ENCODE results near the gene FRMD4A. TPM values are rescaled to one million over a fixed set of nuclear protein-coding genes. Genes with fewer than 3 reads are reported as not detected.

FRMD4A gene
- total RNA-seq, 1 donor from 2014 or later = 42.3 TPM

DNA sequence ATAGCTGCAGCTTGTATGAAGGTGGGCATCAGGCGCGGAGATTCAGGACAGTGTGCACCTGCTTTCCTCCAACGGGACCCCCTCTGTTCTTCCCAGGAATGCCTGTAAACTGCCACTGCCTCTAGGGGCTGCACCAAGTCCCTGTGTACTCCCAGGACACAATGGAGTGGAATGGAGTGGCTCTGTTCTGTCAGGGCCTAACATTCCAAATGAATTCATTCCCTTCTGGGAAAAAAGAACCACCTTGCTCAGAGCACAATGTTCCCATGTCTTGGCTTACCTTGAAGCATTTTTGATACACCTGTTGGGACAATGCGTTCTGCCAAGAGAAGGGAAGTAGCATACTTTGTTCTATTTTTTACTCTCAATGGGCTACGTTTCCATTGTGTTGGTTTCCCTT lies 339.4 kb downstream of the FRMD4A start:
- ATAC-seq (peak; percentile 10), DNase-seq (ENCODE audit: missing footprints) (no peak)
- intact Hi-C loops (cut with DNase I) = loop anchor here (5.0 to 10.0 kb wide), 3 partner anchors 103 to 204 kb away; no protein-coding TSS in a partner anchor

DNA sequence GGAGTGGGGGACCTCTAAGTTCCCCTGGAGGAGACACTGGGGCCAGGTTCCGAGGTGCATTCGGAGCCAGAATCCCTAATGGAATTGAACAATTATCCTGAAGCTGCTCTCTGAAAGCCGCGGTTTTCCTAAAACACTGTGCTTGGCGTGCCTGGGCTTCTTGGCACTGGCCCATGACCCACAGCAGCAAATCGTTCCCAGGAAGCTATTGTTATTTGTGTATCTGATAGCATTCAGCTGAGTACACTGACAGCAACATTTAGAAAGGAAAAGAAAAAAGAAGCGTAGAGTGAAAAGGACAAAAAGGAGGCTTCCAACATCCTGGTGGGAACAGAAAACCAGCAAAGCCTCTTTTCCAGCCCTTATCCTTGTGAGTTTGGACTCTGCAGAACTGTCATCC lies 339.8 kb downstream of the FRMD4A start:
- peak; percentile 20 for ATAC-seq
- DNase-seq (ENCODE audit: missing footprints) = peak; percentile 78
- intact Hi-C loops (cut with DNase I) = loop anchor here (5.0 to 10.0 kb wide), 3 partner anchors 104 to 204 kb away; no protein-coding TSS in a partner anchor

DNA sequence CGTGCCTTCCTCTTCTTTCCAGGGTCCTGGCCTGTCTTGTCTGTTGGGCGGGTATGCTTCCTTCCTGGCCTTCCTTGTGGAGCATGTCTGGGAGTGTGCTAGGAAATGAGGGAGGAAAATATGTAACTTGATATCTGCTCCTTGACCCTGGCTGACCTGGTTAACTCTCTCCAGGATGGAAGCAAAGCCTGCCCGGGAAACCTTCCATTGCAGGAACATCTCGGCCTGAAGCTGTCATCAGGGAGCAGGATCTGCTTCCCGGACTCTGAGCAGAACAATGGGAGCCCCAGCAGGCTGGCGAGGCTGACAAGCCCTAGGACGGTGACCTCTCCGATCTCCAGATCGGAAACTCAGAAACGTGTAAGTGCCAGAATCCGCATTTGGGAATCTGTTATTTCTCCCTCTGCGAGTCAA lies 340.3 kb downstream of the FRMD4A start:
- ATAC-seq = peak; percentile 79
- DNase-seq (ENCODE audit: missing footprints) = no peak
- intact Hi-C loops (cut with DNase I) = loop anchor here (5.0 to 10.0 kb wide), 3 partner anchors 104 to 203 kb away; no protein-coding TSS in a partner anchor

DNA sequence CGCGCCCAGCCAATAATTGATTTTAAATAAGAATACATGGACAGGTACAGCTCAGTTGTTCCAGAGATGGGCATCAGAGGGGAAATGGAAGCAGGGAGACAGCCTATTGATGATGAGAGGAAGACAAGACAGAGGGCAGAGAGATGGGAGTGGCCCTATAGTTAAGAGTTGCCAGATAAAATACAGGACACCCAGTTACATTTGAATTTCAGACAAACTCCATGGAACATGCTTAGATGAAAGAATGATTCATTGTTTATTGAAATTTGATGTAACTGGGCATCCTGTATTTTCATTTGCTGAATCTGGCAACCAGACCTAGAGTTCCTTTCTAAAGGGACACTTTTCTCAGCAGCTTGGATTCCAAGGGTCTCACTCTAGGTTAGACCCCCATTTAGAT lies 341.1 kb downstream of the FRMD4A start:
- intact Hi-C loops (cut with DNase I) = loop anchor here (5.0 to 10.0 kb wide), 3 partner anchors 105 to 202 kb away; no protein-coding TSS in a partner anchor

DNA sequence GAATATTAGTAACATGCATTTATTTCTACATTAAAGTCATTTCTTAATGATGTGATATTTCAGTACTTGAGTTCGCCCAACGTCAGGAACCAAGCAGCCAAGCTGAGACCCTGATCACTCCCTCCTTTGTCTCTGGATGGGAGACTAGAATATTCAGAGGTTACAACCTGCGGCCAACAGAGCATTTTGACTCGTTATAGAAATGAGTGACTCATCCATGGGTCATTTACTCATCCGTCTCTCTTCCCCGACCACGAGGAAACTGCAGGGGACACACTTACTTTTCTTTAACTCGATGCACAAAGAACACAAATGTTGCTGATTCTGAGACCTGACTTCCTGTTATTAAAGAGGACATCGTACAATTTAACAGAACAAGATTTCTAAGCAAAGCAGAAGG lies 343.3 kb downstream of the FRMD4A start:
- intact Hi-C loops (cut with DNase I) = no loop called here
- ATAC-seq (no peak), DNase-seq (ENCODE audit: missing footprints) (no peak)

More for the DNA sequence above, 341.1 kb downstream of the FRMD4A start:
- DNase-seq (ENCODE audit: missing footprints) (no peak), ATAC-seq (no peak)

DNA sequence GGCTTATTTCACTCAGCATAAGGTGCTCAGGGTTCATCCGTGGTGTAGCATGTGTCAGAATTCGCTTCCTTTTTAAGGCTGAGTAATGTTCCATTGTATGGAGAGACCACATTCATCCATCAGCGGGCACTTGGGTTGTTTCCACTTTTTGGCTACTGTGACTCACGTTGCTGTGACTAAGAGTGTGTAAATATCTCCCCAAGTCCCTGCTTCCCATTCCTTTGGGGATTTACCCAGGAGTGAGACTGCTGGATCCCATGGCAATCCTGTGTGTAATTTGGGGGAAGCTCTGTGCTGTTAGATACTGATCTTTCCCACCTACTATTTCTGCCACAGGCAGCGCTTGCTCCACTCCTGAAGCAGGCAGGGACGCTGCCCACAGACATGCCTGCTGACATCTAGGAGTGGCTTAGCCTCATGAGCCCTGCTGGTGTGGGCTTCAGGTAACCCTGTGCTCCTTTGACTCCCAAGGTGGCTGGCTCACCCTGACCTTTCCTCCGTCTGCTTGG lies 346.0 kb downstream of the FRMD4A start:
- DNase-seq (ENCODE audit: missing footprints) = no peak
- ATAC-seq = no peak

DNA sequence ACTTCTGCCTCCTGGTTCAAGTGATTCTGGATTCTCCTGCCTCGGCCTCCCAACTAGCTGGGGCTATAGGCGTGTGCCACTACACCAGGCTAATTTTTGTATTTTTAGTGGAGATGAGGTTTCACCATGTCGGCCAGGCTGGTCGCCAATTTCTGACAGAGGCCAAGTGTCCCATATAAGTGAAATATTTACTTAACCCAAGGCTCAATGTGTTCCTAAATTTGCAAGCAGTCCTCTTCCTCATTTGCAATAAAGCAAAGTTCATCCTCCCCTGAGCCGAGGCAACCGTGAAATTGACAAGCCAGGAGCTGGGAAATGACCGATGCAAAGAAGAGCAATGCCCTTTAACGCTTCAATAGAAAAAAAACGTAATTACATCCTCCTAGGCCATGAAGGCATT lies 347.7 kb downstream of the FRMD4A start:
- no peak for DNase-seq (ENCODE audit: missing footprints)
- ATAC-seq = no peak
- intact Hi-C loops (cut with DNase I) = no loop called here

More for the DNA sequence above, 346.0 kb downstream of the FRMD4A start:
- intact Hi-C loops (cut with DNase I) = no loop called here

DNA sequence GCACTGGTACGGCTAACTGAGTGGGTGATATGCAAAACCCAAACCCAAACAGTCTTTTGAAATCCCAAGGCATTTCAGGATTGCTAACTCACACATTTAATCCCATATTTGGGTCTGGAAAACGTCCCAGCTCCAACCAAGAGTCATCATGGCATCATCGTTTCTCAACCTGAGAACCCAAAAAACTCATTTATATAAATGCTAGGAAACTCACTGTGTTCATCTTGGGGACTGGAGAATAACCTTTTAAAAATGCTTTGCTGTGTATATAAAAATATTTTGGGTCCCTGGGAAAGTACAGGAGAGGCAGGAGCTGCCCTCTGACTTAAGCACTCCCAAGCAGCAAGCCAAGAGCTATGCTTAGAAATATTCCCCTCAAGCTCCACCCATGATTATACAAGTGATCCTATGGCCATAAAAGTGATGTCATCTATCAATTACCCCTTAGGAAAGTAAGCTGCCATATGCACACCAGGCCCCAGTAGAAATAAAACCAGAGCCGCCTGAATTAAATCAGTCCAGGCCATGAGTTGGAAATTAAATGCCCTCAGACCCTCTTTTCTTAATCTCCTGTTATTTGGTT lies 352.1 kb downstream of the FRMD4A start:
- intact Hi-C loops (cut with DNase I) = no loop called here
- DNase-seq (ENCODE audit: missing footprints) = no peak
- no peak for ATAC-seq

DNA sequence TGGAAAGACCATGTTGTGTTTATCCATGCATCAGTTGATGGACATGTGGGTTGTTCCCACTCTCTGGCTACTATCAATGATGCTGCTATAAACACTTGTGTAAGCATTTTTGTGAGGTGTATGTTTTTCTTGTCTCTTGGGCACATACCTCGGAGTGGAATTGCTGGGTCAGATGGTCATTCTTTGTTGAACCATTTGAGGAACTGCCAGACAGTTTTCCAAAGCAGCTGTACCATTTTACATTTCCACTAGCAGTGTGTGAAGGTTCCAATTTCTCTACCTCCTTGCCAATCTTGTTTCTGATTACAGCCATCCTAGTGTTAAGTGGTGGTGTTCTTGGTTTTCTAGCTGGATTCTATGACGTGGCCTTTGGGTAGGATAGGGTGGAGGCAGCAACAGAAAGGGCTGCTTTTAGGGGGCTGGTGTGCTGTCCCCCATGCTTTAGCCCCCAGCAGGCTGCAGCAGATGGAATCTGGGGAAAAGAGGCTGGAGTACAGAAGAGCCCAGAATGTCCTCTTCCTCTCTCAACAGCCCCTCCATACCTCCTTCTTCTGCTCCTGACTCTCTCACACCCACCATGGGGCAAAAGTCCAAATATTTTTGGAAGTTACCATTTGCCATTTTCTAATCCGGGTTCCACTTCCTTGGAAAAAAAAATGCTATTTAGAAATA lies 352.7 kb downstream of the FRMD4A start:
- ATAC-seq (no peak), DNase-seq (ENCODE audit: missing footprints) (no peak)
- intact Hi-C loops (cut with DNase I) = no loop called here

DNA sequence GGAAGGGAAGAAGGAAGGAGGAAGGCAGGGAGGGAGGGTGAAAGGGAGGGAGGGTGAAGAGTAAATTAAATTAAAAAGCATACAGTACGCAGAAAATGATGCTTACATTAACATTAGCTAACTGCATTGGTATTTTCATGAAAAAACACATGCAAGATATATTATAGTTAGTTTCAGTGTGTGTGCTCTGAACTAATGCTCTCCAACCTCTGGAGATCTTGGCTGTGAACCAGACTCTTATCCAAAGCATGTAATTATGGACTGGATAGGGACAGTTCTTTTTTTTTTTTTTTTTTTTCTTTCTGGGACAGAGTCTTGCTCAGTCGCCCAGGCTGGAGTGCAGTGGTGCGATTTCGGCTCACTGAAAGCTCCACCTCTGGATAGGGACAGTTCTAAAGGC lies 357.0 kb downstream of the FRMD4A start:
- intact Hi-C loops (cut with DNase I) = no loop called here
- ATAC-seq (peak; percentile 33), DNase-seq (ENCODE audit: missing footprints) (no peak)

DNA sequence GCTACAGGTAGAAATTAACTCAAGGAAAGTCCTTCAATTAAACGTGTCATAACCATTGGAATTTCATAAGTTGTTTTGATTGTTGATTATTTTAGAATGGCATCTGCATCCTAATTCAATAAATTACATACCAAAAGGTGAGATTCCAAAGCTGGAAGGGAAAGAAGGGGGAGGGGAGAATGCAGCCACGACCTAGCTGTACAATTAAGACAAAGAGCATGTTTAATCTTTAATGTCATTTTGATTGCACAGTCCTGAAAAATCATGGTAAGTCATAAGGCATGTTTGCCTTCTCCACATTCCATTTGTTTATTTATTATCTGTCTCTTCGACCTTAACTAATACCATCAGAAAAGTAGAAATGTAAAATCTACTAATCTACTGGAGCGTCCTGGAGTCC lies 358.1 kb downstream of the FRMD4A start:
- DNase-seq (ENCODE audit: missing footprints) (no peak), ATAC-seq (no peak)
- intact Hi-C loops (cut with DNase I) = no loop called here

DNA sequence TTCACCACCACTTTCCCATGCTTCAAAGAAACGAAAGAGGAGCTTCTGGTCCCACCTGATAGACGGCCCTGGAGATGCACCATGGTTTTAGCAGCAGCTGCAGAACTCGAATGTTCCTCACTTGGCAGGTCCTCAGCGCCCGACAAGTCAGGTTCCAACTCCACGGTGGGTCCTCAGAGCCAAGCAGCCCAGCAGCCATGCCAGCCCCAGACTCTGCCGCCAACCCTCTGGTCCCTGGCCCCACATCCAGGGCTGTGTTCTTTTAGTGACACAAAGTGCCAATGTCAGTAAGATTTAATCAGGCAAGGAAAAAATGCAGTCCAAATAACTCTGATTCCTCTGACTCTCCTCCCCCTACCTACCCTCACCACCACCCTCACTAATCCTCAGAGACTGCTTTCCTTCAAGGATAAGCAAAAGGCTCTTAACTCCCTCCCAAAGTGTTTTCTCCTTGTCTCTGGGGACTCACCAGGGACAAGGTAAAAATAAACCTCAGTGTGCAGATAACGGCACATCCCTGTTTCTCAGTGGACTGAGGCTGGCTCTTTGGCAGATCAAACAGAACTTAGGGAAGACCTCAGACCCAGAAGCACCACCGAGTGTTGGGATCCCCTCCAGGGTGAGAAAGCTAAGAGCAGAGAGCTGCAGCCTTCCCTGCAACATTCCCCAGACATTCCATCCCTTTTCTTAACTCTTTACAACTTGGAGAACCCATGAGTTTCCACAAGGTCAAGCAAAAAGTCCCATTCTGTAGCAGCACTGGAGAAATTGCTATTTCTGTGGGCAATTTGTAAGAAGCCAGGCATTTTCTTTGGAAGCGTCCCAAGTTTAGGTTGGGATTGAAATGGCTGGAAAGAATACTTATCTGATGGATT lies 358.9 kb downstream of the FRMD4A start:
- intact Hi-C loops (cut with DNase I) = no loop called here
- ATAC-seq = peak; percentile 44
- DNase-seq (ENCODE audit: missing footprints) = no peak

DNA sequence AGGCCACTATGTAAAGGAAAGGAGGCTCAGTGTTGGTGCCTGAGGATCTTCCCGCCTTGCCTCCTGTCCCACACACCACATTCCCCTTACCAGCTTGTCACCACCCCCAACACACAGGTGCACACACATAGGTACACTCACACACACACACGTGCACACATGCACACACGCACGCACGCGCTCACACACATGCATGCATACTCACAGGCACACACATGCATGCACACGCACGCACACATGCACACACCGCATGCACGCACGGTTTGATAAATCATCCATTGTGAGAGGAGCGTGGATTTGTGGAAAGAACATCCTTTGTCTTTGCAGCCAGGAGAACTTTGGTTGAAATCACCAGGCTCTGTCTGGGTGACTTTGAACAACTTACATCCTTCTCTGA lies 359.8 kb downstream of the FRMD4A start:
- DNase-seq (ENCODE audit: missing footprints) = no peak
- no peak for ATAC-seq
- intact Hi-C loops (cut with DNase I) = no loop called here

DNA sequence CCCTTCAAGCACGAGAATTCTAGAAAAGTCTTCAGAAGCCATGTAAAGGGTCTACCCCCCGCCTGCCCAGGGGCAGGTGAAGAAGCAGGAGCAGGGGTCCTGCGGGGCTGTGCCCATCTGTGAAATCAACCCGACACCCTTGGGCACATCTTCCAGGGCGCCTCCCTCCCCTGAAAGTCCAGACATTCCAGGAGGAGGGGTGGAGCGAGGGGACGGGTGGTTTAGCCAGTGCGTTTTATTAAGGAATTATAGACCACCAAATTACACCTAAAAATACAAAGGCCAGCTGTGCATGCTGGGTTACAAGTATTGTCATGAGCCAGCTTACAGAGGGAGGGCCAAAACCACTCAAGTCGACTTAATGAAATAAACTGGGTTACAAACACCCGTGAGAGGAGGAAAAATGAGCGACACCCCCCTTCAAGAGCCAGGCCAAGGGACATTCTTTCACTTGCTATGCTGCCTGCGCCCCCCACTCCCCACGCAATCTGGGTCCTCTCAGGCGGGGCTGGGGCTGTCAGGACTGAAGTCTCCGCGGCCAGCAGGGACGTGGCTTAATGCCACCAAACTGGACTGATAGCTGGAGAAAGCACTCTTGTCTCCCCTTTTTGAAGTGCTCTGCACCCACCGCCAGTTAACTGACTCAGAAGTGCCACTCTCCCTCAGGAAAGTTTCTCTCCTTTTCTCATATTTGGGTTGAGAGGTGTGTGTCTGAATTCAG lies 360.3 kb downstream of the FRMD4A start:
- DNase-seq (ENCODE audit: missing footprints) = no peak
- ATAC-seq = no peak
- intact Hi-C loops (cut with DNase I) = no loop called here

DNA sequence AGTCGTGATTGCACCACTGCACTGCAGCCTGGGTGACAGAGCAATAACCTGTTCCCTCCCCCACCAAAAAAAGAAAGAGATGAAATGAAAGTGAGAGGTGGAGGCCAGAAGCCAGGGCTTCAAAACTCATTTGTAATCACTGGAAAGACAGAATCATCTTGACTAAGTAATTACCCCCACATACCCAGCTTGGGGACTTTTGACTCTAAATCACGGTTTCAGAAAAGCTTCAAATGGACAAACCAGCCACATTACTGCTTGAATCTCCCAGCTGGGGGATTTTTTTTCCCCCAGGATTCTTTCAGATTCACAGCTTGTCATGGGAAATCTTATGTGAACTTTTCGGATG lies 361.0 kb downstream of the FRMD4A start:
- ATAC-seq = no peak
- intact Hi-C loops (cut with DNase I) = no loop called here
- DNase-seq (ENCODE audit: missing footprints) = no peak

DNA sequence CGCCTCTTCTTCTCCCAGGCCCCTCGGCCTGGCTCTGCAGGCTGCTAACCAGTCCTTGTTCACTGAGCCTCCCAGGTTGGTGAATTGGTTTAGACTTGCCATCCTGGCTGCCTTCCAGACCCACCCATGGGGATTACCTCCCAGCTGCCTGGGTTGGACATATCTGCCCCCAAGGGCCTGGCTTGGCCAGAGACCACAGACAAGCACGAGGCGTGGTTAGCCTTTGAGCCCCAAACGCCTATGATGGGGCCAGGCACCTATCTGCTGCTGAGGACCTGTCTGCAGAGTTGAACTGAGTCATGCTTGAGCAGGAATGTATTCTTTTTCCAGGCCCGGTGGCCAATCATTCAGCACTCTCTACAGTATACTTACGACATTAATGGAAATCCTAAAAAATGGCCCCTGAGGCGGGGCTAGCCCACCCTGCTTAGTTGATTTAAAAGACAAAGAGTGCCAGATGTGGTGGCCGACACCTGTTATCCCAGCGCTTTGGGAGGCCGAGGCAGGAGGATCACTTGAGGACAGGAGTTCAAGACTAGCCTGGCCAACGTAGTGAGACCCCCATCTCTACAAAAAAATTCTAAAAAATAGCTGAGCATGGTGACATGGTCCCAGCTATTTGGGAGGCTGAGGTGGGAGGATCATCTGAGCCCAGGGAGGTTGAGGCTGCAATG lies 361.5 kb downstream of the FRMD4A start:
- ATAC-seq = no peak
- intact Hi-C loops (cut with DNase I) = no loop called here
- no peak for DNase-seq (ENCODE audit: missing footprints)

DNA sequence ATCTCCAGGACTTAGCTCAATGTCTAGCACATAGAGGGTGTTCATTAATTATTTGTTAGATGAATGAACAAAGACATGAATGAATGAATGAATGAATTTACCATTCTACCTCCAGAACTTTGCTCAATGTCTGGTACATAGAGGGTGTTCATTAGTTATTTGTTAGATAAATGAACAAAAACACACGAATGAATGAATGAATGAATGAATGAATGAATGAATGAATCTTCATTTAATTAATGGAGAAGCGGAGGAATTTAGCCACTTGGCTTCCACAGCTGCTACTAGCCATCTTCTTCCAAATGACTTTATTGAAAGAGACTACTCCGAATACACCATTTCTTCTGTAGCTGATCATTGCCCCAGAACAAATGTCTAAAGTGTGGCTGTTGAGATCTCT lies 368.9 kb downstream of the FRMD4A start:
- no peak for ATAC-seq
- intact Hi-C loops (cut with DNase I) = no loop called here
- DNase-seq (ENCODE audit: missing footprints) = no peak

DNA sequence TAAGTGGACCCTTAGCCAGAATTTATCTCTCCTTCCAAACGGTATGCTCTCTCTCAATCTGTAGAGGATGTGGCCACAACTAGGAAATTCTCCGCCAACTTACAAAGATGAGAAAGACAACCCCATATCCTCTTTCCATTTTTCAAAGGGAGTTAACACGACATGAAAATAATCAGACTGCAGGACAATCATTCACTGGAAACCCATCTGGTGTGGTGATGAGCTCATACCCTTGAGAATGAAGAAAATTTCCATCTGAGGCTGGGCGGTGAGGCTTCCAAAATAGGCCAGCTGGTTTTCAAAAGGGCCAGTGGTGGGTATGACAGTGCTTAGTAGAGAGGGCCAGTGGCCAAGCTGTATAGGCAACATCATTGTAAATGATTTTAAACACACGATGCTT lies 369.6 kb downstream of the FRMD4A start:
- intact Hi-C loops (cut with DNase I) = no loop called here
- ATAC-seq (peak; percentile 57), DNase-seq (ENCODE audit: missing footprints) (no peak)

Data from Right ventricle myocardium inferior (tissue), 1 donor.